SK-N-SH (cell line): ENCODE measurements around the gene ZNF750. TPM values are rescaled to one million over a fixed set of nuclear protein-coding genes. Genes with fewer than 3 reads are reported as not detected.

Source experiments
- CTCF ChIA-PET: fragments of 300-600, 350-600 bp; formaldehyde crosslinking; extraction: SDS; loops from one replicate; lab custom pipeline; 2021; lab: Yijun Ruan, JAX
- POLR2A ChIA-PET: fragments of 350-600 bp; sonication (Branson Sonifier 250); formaldehyde crosslinking; extraction: SDS; loops from one replicate; lab custom pipeline; 2020; ENCODE audit warnings: antibody characterized with exemption, inconsistent platforms; lab: Yijun Ruan, JAX
- DNase-seq: peaks from one replicate; pipeline ENCODE4 v3.0.0; 2012
- H2AFZ ChIP-seq: fragments of 200-600 bp; sonication (generic); 2 replicates; pipeline ENCODE4 v1.8.1; 2016; ENCODE audit warnings: antibody characterized with exemption, mild to moderate bottlenecking, low read depth
- H3F3A ChIP-seq: fragments of 200-600 bp; sonication (generic); replicated peaks from 2 replicates; pipeline ENCODE3; 2016; ENCODE audit warnings: antibody characterized with exemption, mild to moderate bottlenecking; ENCODE audit not compliant: insufficient read depth
- H3K27ac ChIP-seq, 2 experiments: fragments of 200-500 bp in 1 of 2; fragments of 200-600 bp in 1 of 2; sonication (Bioruptor generic) in 1 of 2; sonication (generic), shearing (Covaris generic) in 1 of 2; 2 replicates each; pipeline versions ENCODE4 v1.5.1 to v1.6.1; 2014 to 2016; ENCODE audit warnings: low read depth in 2 of 2, inconsistent platforms in 1 of 2, low read length in 1 of 2, mild to moderate bottlenecking in 1 of 2, mixed read lengths in 1 of 2
- H3K27me3 ChIP-seq: fragments of 200-600 bp; sonication (generic), shearing (Covaris generic); 2 replicates; pipeline ENCODE4 v1.6.1; 2016; ENCODE audit warnings: mixed run types; ENCODE audit not compliant: insufficient read depth
- H3K36me3 ChIP-seq, 2 experiments: fragments of 200-500 bp in 1 of 2; fragments of 200-600 bp in 1 of 2; sonication (Bioruptor generic) in 1 of 2; sonication (generic) in 1 of 2; replicated peaks in 1 of 2; 2 replicates each; pipeline versions ENCODE3 to v1.5.1; 2014 to 2016; ENCODE audit warnings: low read length in 1 of 2, mild to moderate bottlenecking in 1 of 2; ENCODE audit not compliant: insufficient read depth in 2 of 2, control insufficient read depth in 1 of 2
- H3K4me1 ChIP-seq, 2 experiments: fragments of 200-500 bp in 1 of 2; fragments of 200-600 bp in 1 of 2; sonication (Bioruptor generic) in 1 of 2; sonication (generic), shearing (Covaris generic) in 1 of 2; 2 replicates each; pipeline versions ENCODE4 v1.5.1 to v1.6.1; 2014 to 2016; ENCODE audit warnings: low read depth in 1 of 2, low read length in 1 of 2, mixed run types in 1 of 2; ENCODE audit not compliant: insufficient read depth in 2 of 2, control insufficient read depth in 1 of 2
- H3K4me2 ChIP-seq: fragments of 200-600 bp; sonication (generic), shearing (Covaris generic); 2 replicates; pipeline ENCODE4 v1.6.1; 2017; ENCODE audit warnings: mixed run types
- H3K4me3 ChIP-seq, 2 experiments: fragments of 200-500 bp in 1 of 2; fragments of 200-600 bp in 1 of 2; sonication (Bioruptor generic) in 1 of 2; sonication (generic), shearing (Covaris generic) in 1 of 2; 2 replicates each; pipeline versions ENCODE4 v1.5.1 to v1.8.1; 2014 to 2016; ENCODE audit warnings: low read depth in 2 of 2, inconsistent platforms in 1 of 2, low read length in 1 of 2, mild to moderate bottlenecking in 1 of 2, mixed read lengths in 1 of 2, moderate library complexity in 1 of 2
- H3K79me2 ChIP-seq: fragments of 200-600 bp; sonication (generic); 2 replicates; pipeline ENCODE4 v1.8.1; 2017; ENCODE audit warnings: mild to moderate bottlenecking; ENCODE audit not compliant: insufficient read depth
- H3K9ac ChIP-seq: fragments of 200-600 bp; sonication (generic); 2 replicates; pipeline ENCODE4 v1.6.1; 2017; ENCODE audit warnings: mixed run types
- H3K9me2 ChIP-seq: fragments of 200-600 bp; sonication (generic); 2 replicates; pipeline ENCODE4 v1.6.1; 2017; ENCODE audit warnings: mixed run types
- H3K9me3 ChIP-seq: fragments of 200-600 bp; sonication (generic); 2 replicates; pipeline ENCODE4 v1.6.1; 2017; ENCODE audit warnings: mixed run types, mild to moderate bottlenecking, moderate library complexity
- H4K20me1 ChIP-seq: fragments of 200-600 bp; sonication (generic); 2 replicates; pipeline ENCODE4 v1.6.1; 2017; ENCODE audit warnings: mild to moderate bottlenecking, mixed run types; ENCODE audit not compliant: insufficient read depth
- CTCF ChIP-seq: fragments of 200-600 bp; sonication (generic); IDR thresholded peaks from 2 replicates; pipeline ENCODE4 v1.6.1; 2017; ENCODE audit warnings: antibody characterized with exemption, mild to moderate bottlenecking, moderate library complexity
- ELF1 ChIP-seq: IDR thresholded peaks from 2 replicates; pipeline ENCODE4 v1.4.0; 2012
- EZH2phosphoT487 ChIP-seq: fragments of 200-600 bp; sonication (generic); IDR thresholded peaks from 2 replicates; pipeline ENCODE4 v1.6.1; 2017; ENCODE audit warnings: low read depth, mixed run types, mild to moderate bottlenecking, antibody characterized with exemption, moderate library complexity, borderline replicate concordance
- FOXJ3 ChIP-seq: sonication (generic); formaldehyde crosslinking; IDR thresholded peaks from 2 replicates; pipeline ENCODE4 v1.5.1; 2020; ENCODE audit warnings: mild to moderate bottlenecking, missing genetic modification reagents
- FOXM1 ChIP-seq: IDR thresholded peaks from 2 replicates; pipeline ENCODE4 v1.4.0; 2012; ENCODE audit warnings: low read depth, mild to moderate bottlenecking
- GATA2 ChIP-seq: sonication (generic); formaldehyde crosslinking; IDR thresholded peaks from 2 replicates; pipeline ENCODE4 v1.5.0; 2020; ENCODE audit warnings: mild to moderate bottlenecking, missing genetic modification reagents
- IRF3 ChIP-seq: fragments of 150-350 bp; IDR thresholded peaks from 2 replicates; pipeline ENCODE4 v1.6.1; 2016; ENCODE audit warnings: mild to moderate bottlenecking, low read depth, low read length
- JUND ChIP-seq: IDR thresholded peaks from 2 replicates; pipeline ENCODE4 v1.4.0; 2012
- MAX ChIP-seq: IDR thresholded peaks from 2 replicates; pipeline ENCODE4 v1.4.0; 2012; ENCODE audit warnings: low read depth
- MEF2A ChIP-seq: IDR thresholded peaks from 2 replicates; pipeline ENCODE4 v1.4.0; 2012; ENCODE audit warnings: low read depth, borderline replicate concordance
- NRF1 ChIP-seq: IDR thresholded peaks from 2 replicates; pipeline ENCODE4 v1.6.1; 2012; ENCODE audit warnings: low read depth, mild to moderate bottlenecking, low read length
- POLR2AphosphoS5 ChIP-seq: IDR thresholded peaks from 2 replicates; pipeline ENCODE4 v1.6.1; 2012; ENCODE audit warnings: low read depth, low read length
- RAD21 ChIP-seq: IDR thresholded peaks from 2 replicates; pipeline ENCODE4 v1.6.1; 2012; ENCODE audit warnings: mild to moderate bottlenecking, low read length
- RCOR1 ChIP-seq: fragments of 150-350 bp; IDR thresholded peaks from 2 replicates; pipeline ENCODE4 v1.6.1; 2017; ENCODE audit warnings: antibody characterized with exemption, low read length
- RXRA ChIP-seq: IDR thresholded peaks from 2 replicates; pipeline ENCODE4 v1.4.0; 2012; ENCODE audit warnings: low read depth, mild to moderate bottlenecking, borderline replicate concordance
- SMC3 ChIP-seq: IDR thresholded peaks from 2 replicates; pipeline ENCODE4 v1.6.1; 2012; ENCODE audit warnings: low read depth, low read length, improper control_type of control experiment
- TEAD4 ChIP-seq: IDR thresholded peaks from 2 replicates; pipeline ENCODE4 v1.4.0; 2012; ENCODE audit warnings: mild to moderate bottlenecking, borderline replicate concordance; ENCODE audit not compliant: insufficient read depth
- USF2 ChIP-seq: fragments of 150-350 bp; IDR thresholded peaks from 2 replicates; pipeline ENCODE4 v1.6.1; 2017; ENCODE audit warnings: antibody characterized with exemption, low read length, low read depth, borderline replicate concordance
- YY1 ChIP-seq: IDR thresholded peaks from 2 replicates; pipeline ENCODE4 v1.4.0; 2012; ENCODE audit warnings: low read depth, mild to moderate bottlenecking
- WGBS: methylation state at CpG from one replicate; pipeline ENCODE4 v1.1.6; 2017; ENCODE audit warnings: low lambda C conversion rate; 5-methylcytosine and 5-hydroxymethylcytosine counted together
- polyA plus RNA-seq, 3 experiments: library from polyadenylated mRNA; depleted of rRNA; stranded (reverse); fragments of >200 nt; gene quantifications; 2 replicates each; pipeline ENCODE4 v1.2.3, GENCODE V29; 2012

Gene ZNF750
- polyA plus RNA-seq, 1 of the 3 experiments (the other 2 are of a cell fraction): not detected

GRCh38 chr17:82807101-82807500 is 32.7 kb downstream of the ZNF750 start:
- ChIA-PET POLR2A (no interaction called here), CTCF (no interaction called here)
- Histone ChIP-seq H2AFZ (no peak overlapping the region), H3K9ac (no peak overlapping the region), H3K79me2 (peaks cover 15% of the 10 kb centered on the region; the same call in 1 of the 2 replicates), H3K4me2 (no peak overlapping the region), H3F3A (no peaks in the 10 kb centered on the region), H3K9me2 (no peaks in the 10 kb centered on the region), H3K27me3 (no peaks in the 10 kb centered on the region), H3K36me3 (peaks cover 3 to 37% of the 10 kb centered on the region in 2 experiments), H4K20me1 (peaks cover 14% of the 10 kb centered on the region), H3K4me3 (no peak overlapping the region), H3K4me1 (peaks cover 0 to 4% of the 10 kb centered on the region in 2 experiments; a peak in 1 of 4 replicates), H3K9me3 (no peaks in the 10 kb centered on the region), H3K27ac (no peak overlapping the region)
- WGBS: 93% methylated on average over 9 of the region's 9 CpGs
- no peak for DNase-seq
- TF ChIP-seq FOXJ3 (CRISPR knock-in tag): no peak

GRCh38 chr17:82806645-82807044 is 33.2 kb downstream of the ZNF750 start:
- no peak overlapping the region for H3K27ac ChIP-seq
- ChIA-PET CTCF (no interaction called here), POLR2A (no interaction called here)
- no peak overlapping the region for H3K4me3 ChIP-seq
- H3K27me3 ChIP-seq: no peaks in the 10 kb centered on the region
- H3K4me2 ChIP-seq: no peak overlapping the region
- H3K9ac ChIP-seq: no peak overlapping the region
- H3K9me3 ChIP-seq: no peaks in the 10 kb centered on the region
- H3K79me2 ChIP-seq: peaks cover 17% of the 10 kb centered on the region; the same call in 1 of the 2 replicates
- no peaks in the 10 kb centered on the region for H3F3A ChIP-seq
- DNase-seq: no peak
- TF ChIP-seq USF2 (no peak), SMC3 (no peak), GATA2 (CRISPR knock-in tag) (no peak), ELF1 (no peak), MAX (no peak), POLR2AphosphoS5 (no peak), FOXM1 (no peak), MEF2A (no peak), CTCF (no peak), RXRA (no peak), TEAD4 (no peak), YY1 (no peak), EZH2phosphoT487 (no peak), NRF1 (no peak), RAD21 (no peak), JUND (no peak), RCOR1 (no peak), IRF3 (no peak)
- 93% methylated on average over 21 of the region's 21 CpGs for WGBS
- no peak overlapping the region for H2AFZ ChIP-seq
- no peaks in the 10 kb centered on the region for H3K9me2 ChIP-seq
- H3K36me3 ChIP-seq: peaks cover 0 to 33% of the 10 kb centered on the region in 2 experiments
- H3K4me1 ChIP-seq: peaks cover 0 to 4% of the 10 kb centered on the region in 2 experiments; a peak in 1 of 4 replicates
- peaks cover 15% of the 10 kb centered on the region for H4K20me1 ChIP-seq
